SH-SY5Y (cell line): ENCODE data around the gene STK4.

Source experiments
- GATA2 ChIP-seq: IDR thresholded peaks from 2 replicates; pipeline ENCODE4 v1.6.1; 2011; ENCODE audit warnings: mild to moderate bottlenecking, low read depth, low read length
- GATA3 ChIP-seq: IDR thresholded peaks from 2 replicates; pipeline ENCODE4 v1.6.1; 2011; ENCODE audit warnings: low read depth, mild to moderate bottlenecking, low read length, moderate library complexity

DNA sequence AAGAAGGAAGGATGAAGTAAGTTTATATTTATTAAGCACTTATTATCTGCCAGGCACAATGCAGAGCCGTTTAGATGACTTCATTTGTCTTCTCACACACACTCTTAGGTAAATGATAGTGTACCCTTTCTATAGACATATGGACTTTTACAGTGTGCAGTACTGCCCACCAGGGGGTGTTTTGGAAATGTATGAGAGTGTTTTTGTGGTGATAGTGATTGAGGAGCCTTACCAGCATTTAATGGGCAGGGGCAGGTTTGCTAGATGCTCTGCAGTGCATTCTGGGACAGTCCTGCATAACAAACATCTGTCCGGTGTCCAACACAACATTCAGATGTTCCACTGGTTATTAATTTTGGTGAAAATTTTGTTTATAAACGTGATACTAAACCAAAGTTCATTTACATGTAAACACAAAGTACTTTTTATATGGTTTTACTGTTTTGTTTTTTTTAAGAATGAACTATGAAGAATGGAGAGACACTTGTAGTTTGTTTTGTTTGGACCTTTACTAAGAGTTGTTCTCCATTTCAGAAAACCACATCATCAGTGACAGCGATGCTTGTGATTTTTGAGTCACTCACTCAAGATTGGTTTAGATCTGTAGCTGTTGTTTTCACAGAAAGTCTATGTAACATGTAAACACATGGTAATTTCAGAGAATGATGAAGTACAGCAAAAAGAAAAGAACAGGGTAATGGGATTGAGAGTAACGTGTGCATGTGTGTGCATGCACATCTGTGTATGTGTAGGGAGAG, 114.7 kb downstream of the STK4 start:
- TF ChIP-seq GATA3: no peak
- no peak for TF ChIP-seq GATA2
